NCI-H1417 treated with DMSO at 0.1 percent for 48 hours (cell line): ENCODE data around the gene LRRC23.

Source experiments
- DNase-seq: peaks from one replicate; lab custom pipeline; 2025; lab: John Stamatoyannopoulos, UW

Gene LRRC23

GRCh38 chr12:6925540-6926279 lies 21.1 kb downstream of the LRRC23 start:
- no peak for DNase-seq

GRCh38 chr12:6927379-6928021 lies 22.9 kb downstream of the LRRC23 start, which contains the start of gene ATN1:
Gene ATN1, plus strand, starts transcription at chr12:6927959. Its CDS starts 6,043 bp downstream, at chr12:6934002.
- peak; percentile 46 for DNase-seq

- DNase-seq, result no peak
Measured at GRCh38 chr12:6928022-6928702, 23.5 kb downstream of the LRRC23 start.

- no peak for DNase-seq
Measured at GRCh38 chr12:6928703-6929407, 24.2 kb downstream of the LRRC23 start.

GRCh38 chr12:6929466-6930452 lies 25.1 kb downstream of the LRRC23 start:
- DNase-seq, result no peak

GRCh38 chr12:6932766-6933165 lies 28.1 kb downstream of the LRRC23 start:
- no peak for DNase-seq

GRCh38 chr12:6934110-6934509 lies 29.5 kb downstream of the LRRC23 start:
- DNase-seq, result no peak

GRCh38 chr12:6935371-6936193 lies 31.0 kb downstream of the LRRC23 start:
- DNase-seq, result no peak

GRCh38 chr12:6936194-6936635 lies 31.6 kb downstream of the LRRC23 start:
- DNase-seq, result no peak

GRCh38 chr12:6936636-6937480 lies 32.2 kb downstream of the LRRC23 start:
- DNase-seq, result no peak

- peak; percentile 91 for DNase-seq
Measured at GRCh38 chr12:6937481-6938352, 33.1 kb downstream of the LRRC23 start.

GRCh38 chr12:6938353-6939190 lies 34.0 kb downstream of the LRRC23 start:
- DNase-seq, result no peak

GRCh38 chr12:6939191-6939540 lies 34.5 kb downstream of the LRRC23 start:
- DNase-seq, result no peak

- no peak for DNase-seq
Measured at GRCh38 chr12:6941267-6941666, 36.6 kb downstream of the LRRC23 start.

- no peak for DNase-seq
Measured at GRCh38 chr12:6941782-6942181, 37.2 kb downstream of the LRRC23 start.

GRCh38 chr12:6942331-6942665 lies 37.7 kb downstream of the LRRC23 start:
- no peak for DNase-seq

GRCh38 chr12:6943389-6943721 lies 38.7 kb downstream of the LRRC23 start:
- DNase-seq, result peak; percentile 99
